Measurements from ENCODE around the gene PRPF8. TPM values are rescaled to one million over a fixed set of nuclear protein-coding genes. Genes with fewer than 3 reads are reported as not detected.
A peak's percentile ranks its signal among the peaks of the same experiment; 100 is the strongest.

Gene PRPF8
- total RNA-seq, 1 experiment from 2014 or later, result 103 TPM

DNA sequence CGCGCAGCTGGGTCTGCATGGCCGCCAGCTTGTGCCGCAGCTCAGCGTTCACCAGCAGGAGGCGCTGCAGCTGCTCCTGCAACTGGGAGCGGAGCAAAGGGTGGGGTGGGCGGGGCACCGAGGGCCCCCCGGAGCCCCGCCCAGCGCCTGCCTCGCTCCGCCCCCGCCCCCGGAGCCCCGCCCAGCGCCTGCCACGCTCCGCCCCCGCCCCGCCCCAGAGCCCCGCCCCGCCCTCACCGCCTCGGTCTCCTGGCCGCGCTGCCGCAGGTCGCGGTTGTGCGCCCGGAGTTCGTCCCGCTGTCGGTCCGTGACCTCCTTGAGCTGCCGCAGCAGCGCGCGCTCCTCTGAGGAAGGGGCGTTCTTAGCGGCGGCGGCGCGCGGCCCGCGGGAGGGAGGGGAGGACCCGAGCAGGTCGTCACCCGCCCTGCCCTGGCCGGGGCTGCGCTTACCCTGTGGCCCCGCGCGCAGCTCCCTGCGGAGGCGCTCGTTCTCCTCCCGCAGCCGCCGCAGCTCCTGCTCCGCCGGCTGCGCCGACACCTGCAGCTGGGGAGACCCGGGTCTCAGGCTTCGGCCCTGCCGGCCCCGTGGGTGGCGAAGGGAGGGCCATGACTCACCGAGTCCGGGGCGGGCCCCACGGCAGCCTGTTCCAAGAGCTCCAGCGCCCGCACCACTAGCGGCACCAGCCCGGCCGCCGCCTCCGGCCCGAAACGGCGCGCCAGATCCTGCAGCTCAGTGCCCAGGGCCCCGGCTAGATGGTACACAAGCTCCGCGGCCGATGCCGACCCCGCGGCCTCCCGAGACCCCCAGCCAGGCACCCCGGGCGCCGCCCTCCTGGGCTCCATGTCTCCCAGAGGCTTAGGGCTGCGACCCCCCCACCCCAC lies 35.5 kb downstream of the PRPF8 start:
- Histone ChIP-seq H3K4me1 (ENCODE audit: insufficient read depth, low read length) (peaks cover 19% of the 10 kb centered on the region), H3K4me3 (ENCODE audit: low read length) (peak overlapping the region; percentile 76), H3K79me2 (ENCODE audit: low read length) (no peaks in the 10 kb centered on the region), H4K20me1 (ENCODE audit: low read length) (no peaks in the 10 kb centered on the region), H3K4me2 (ENCODE audit: low read length) (peak overlapping the region; percentile 94), H3F3A (ENCODE audit: low read length, unreplicated experiment) (no peaks in the 10 kb centered on the region), H3K9me3 (ENCODE audit: low read length) (no peaks in the 10 kb centered on the region), H3K27me3 (ENCODE audit: low read length) (no peaks in the 10 kb centered on the region), H3K27ac (ENCODE audit: low read length) (peak overlapping the region; percentile 79), H3K9me2 (replicated peaks; ENCODE audit: low read length) (no peaks in the 10 kb centered on the region), H3K36me3 (ENCODE audit: low read depth, low read length) (peaks cover 19% of the 10 kb centered on the region), H2AFZ (ENCODE audit: low read length) (peak overlapping the region; percentile 68; the same call in 1 of the 2 replicates), H3K9ac (ENCODE audit: low read length) (peak overlapping the region; percentile 67)
- no TSS peak for BruUV-seq (replicated peaks)
- peak; percentile 94 for DNase-seq
- no peak for TF ChIP-seq EZH2phosphoT487 (IDR thresholded peaks at IDR 0.05; ENCODE audit: borderline replicate concordance, low read length)
- TF ChIP-seq, protein P1, sequence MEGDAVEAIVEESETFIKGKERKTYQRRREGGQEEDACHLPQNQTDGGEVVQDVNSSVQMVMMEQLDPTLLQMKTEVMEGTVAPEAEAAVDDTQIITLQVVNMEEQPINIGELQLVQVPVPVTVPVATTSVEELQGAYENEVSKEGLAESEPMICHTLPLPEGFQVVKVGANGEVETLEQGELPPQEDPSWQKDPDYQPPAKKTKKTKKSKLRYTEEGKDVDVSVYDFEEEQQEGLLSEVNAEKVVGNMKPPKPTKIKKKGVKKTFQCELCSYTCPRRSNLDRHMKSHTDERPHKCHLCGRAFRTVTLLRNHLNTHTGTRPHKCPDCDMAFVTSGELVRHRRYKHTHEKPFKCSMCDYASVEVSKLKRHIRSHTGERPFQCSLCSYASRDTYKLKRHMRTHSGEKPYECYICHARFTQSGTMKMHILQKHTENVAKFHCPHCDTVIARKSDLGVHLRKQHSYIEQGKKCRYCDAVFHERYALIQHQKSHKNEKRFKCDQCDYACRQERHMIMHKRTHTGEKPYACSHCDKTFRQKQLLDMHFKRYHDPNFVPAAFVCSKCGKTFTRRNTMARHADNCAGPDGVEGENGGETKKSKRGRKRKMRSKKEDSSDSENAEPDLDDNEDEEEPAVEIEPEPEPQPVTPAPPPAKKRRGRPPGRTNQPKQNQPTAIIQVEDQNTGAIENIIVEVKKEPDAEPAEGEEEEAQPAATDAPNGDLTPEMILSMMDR (conservative IDR thresholded peaks at IDR 0.05; ENCODE audit: low read depth, low read length), result no peak; the same call in 1 of the 2 replicates
- no peak for TF ChIP-seq EZH2 (IDR thresholded peaks at IDR 0.05; ENCODE audit: low read length, unreplicated experiment)
- intact Hi-C loops (cut with micrococcal nuclease), result loop anchor here (2.0 kb wide), 2 partner anchors 68 to 180 kb away; partner anchors contain the start of gene SMYD4
- CTCF ChIA-PET, result interaction anchor here (1.1 to 2.6 kb wide), 3 partner anchors 20 to 75 kb away, joined by 10 to 24 read pairs (median 15); no protein-coding TSS in a partner anchor
- POLR2A ChIA-PET (ENCODE audit: unreplicated experiment), result interaction anchor here (0.5 to 2.6 kb wide), 6 partner anchors 21 to 753 kb away, joined by 4 to 18 read pairs (median 10); partner anchors contain the start of gene SLC43A2
- peak; percentile 65 for ATAC-seq

GRCh38 chr17:1648173-1648962 lies 36.3 kb downstream of the PRPF8 start:
- Histone ChIP-seq H2AFZ (ENCODE audit: low read length) (peak overlapping the region; percentile 93), H3K27ac (ENCODE audit: low read length) (no peak overlapping the region), H3K4me1 (ENCODE audit: insufficient read depth, low read length) (peaks cover 24% of the 10 kb centered on the region), H3F3A (ENCODE audit: low read length, unreplicated experiment) (no peaks in the 10 kb centered on the region), H3K9me3 (ENCODE audit: low read length) (no peaks in the 10 kb centered on the region), H3K9me2 (replicated peaks; ENCODE audit: low read length) (no peaks in the 10 kb centered on the region), H3K27me3 (ENCODE audit: low read length) (no peaks in the 10 kb centered on the region), H3K79me2 (ENCODE audit: low read length) (no peaks in the 10 kb centered on the region), H3K4me2 (ENCODE audit: low read length) (peak overlapping the region; percentile 93), H4K20me1 (ENCODE audit: low read length) (no peaks in the 10 kb centered on the region), H3K9ac (ENCODE audit: low read length) (peak overlapping the region; percentile 61), H3K36me3 (ENCODE audit: low read depth, low read length) (peaks cover 11% of the 10 kb centered on the region), H3K4me3 (ENCODE audit: low read length) (peak overlapping the region; percentile 76)
- DNase-seq (peak; percentile 37), ATAC-seq (peak; percentile 66)
- TF ChIP-seq EZH2 (IDR thresholded peaks at IDR 0.05; ENCODE audit: low read length, unreplicated experiment) (no peak), EZH2phosphoT487 (IDR thresholded peaks at IDR 0.05; ENCODE audit: borderline replicate concordance, low read length) (no peak)
- TF ChIP-seq, protein P1 (conservative IDR thresholded peaks at IDR 0.05; ENCODE audit: low read depth, low read length), result peak; percentile 57; the same call in 1 of the 2 replicates
- CTCF ChIA-PET, result interaction anchor here (1.1 to 2.6 kb wide), 4 partner anchors 18 to 74 kb away, joined by 4 to 24 read pairs (median 12); no protein-coding TSS in a partner anchor
- POLR2A ChIA-PET (ENCODE audit: unreplicated experiment), result interaction anchor here (0.5 to 2.6 kb wide), 4 partner anchors 68 to 754 kb away, joined by 9 to 18 read pairs (median 10); no protein-coding TSS in a partner anchor
- BruUV-seq (replicated peaks), result no TSS peak
- intact Hi-C loops (cut with micrococcal nuclease), result loop anchor here (2.0 kb wide), 2 partner anchors 68 to 180 kb away; partner anchors contain the start of gene SMYD4

Measured in PC-3 (cell line).